Natural killer cell (primary cell): ENCODE measurements around the gene ASB4. TPM values are rescaled to one million over a fixed set of nuclear protein-coding genes. Genes with fewer than 3 reads are reported as not detected.

Experiments
- ATAC-seq, 3 donors: fragments of 150-1000 bp in 2 of 3; fragments of 200-7000 bp in 1 of 3; cut with Tn5 transposase; 1 replicate in 1 of 3; 2 replicates in 2 of 3; pipeline ENCODE4 v1.10.0; 2021; ENCODE audit warnings: mild to moderate bottlenecking in 2 of 3, moderate library complexity in 2 of 3
- DNase-seq, 2 donors: peaks; one replicate each; pipeline versions ENCODE4 v3.0.0 to v3.0.0-alpha.2; 2013 to 2021; ENCODE audit warnings: mixed read lengths in 1 of 2
- H3K27ac ChIP-seq: one replicate; pipeline ENCODE4 v1.5.1; 2013; ENCODE audit warnings: mild to moderate bottlenecking, low read length
- H3K27me3 ChIP-seq: one replicate; pipeline ENCODE4 v1.6.1; 2013; ENCODE audit warnings: low read length; ENCODE audit not compliant: control insufficient read depth, insufficient read depth
- H3K36me3 ChIP-seq: one replicate; pipeline ENCODE4 v1.6.1; 2013; ENCODE audit warnings: low read length; ENCODE audit not compliant: control insufficient read depth, insufficient read depth
- H3K4me1 ChIP-seq: one replicate; pipeline ENCODE4 v1.6.1; 2013; ENCODE audit warnings: low read length; ENCODE audit not compliant: control insufficient read depth, insufficient read depth
- H3K4me3 ChIP-seq: one replicate; pipeline ENCODE4 v1.5.1; 2013; ENCODE audit warnings: low read length
- H3K9me3 ChIP-seq: one replicate; pipeline ENCODE4 v1.6.1; 2013; ENCODE audit warnings: low read length; ENCODE audit not compliant: control insufficient read depth, insufficient read depth
- H3K27ac Mint-ChIP-seq, 2 donors: one replicate each; pipeline ENCODE4 v1.8.0; 2022; ENCODE audit warnings: mild to moderate bottlenecking in 2 of 2, mixed read lengths in 2 of 2, moderate library complexity in 1 of 2
- H3K27me3 Mint-ChIP-seq, 2 donors: one replicate each; pipeline ENCODE4 v1.8.0; 2022; ENCODE audit warnings: low read depth in 2 of 2, mixed read lengths in 2 of 2
- H3K36me3 Mint-ChIP-seq: one replicate; pipeline ENCODE4 v1.8.0; 2022; ENCODE audit warnings: mixed read lengths
- H3K4me1 Mint-ChIP-seq, 2 donors: one replicate each; pipeline ENCODE4 v1.8.0; 2022; ENCODE audit warnings: mixed read lengths in 2 of 2
- H3K4me3 Mint-ChIP-seq: one replicate; pipeline ENCODE4 v1.8.0; 2022; ENCODE audit warnings: mild to moderate bottlenecking, moderate library complexity, mixed read lengths
- H3K9me3 Mint-ChIP-seq, 2 donors: one replicate each; pipeline ENCODE4 v1.8.0; 2022; ENCODE audit warnings: mixed read lengths in 2 of 2
- CTCF ChIP-seq: fragments of 200-600 bp; IDR thresholded peaks from one replicate; pipeline ENCODE4 v1.8.0; 2022; ENCODE audit warnings: antibody characterized with exemption
- WGBS: methylation state at CpG from one replicate; pipeline ENCODE4 v1.1.7; 2013; ENCODE audit warnings: missing lambda C conversion rate; ENCODE audit not compliant: insufficient coverage; 5-methylcytosine and 5-hydroxymethylcytosine counted together
- intact Hi-C: fragments of 100-400 bp; cut with micrococcal nuclease; formaldehyde crosslinking; loops from one replicate; pipeline ENCODE4 v1.14.2; 2022
- total RNA-seq, 4 donors: library from RNA; stranded (reverse); fragments of 120-200 nt in 1 of 4; gene quantifications; one replicate each; pipeline versions ENCODE4 v1.2.3 to v1.2.4, GENCODE V29; 2013 to 2022

ASB4 gene
- total RNA-seq, 3 donors from 2014 or later (not counting 1 experiment from before 2014, with no cell fraction given): not detected

GRCh38 chr7:95589766-95590165, 104.0 kb downstream of the ASB4 start:
- Mint-ChIP-seq H3K27me3 (no peaks in the 10 kb centered on the region), H3K36me3 (peaks cover 8% of the 10 kb centered on the region), H3K9me3 (no peaks in the 10 kb centered on the region), H3K4me1 (no peaks in the 10 kb centered on the region), H3K4me3 (no peak overlapping the region), H3K27ac (no peak overlapping the region)
- H3K9me3 ChIP-seq: no peaks in the 10 kb centered on the region
- no peak for DNase-seq
- no peaks in the 10 kb centered on the region for H3K36me3 ChIP-seq
- TF ChIP-seq CTCF: no peak
- WGBS: 83% methylated on average over 1 of the region's 1 CpG
- H3K27me3 ChIP-seq: no peaks in the 10 kb centered on the region
- H3K27ac ChIP-seq: no peak overlapping the region
- no peaks in the 10 kb centered on the region for H3K4me1 ChIP-seq
- ATAC-seq: no peak
- intact Hi-C loops: no loop called here
- H3K4me3 ChIP-seq: no peak overlapping the region

Other genes with a start within 250 kb of the ASB4 start
- gene PON1, start 161.4 kb upstream of the ASB4 start, total RNA-seq: not detected
- not detected for gene PON3, start 89.6 kb upstream of the ASB4 start, total RNA-seq
- 10 to 100 TPM; 26.6 to 35.7 (median 35.6) TPM for gene PON2, start 50.9 kb upstream of the ASB4 start, total RNA-seq
- gene PDK4, start 110.6 kb downstream of the ASB4 start, total RNA-seq: 1 to 10 TPM in 2 of 3 donors, under 1 TPM in 1; 0.78 to 3.8 (median 2.3) TPM